GM12872 (cell line): ENCODE measurements around the gene STX8.

Experiments used
- CTCF ChIP-seq: IDR thresholded peaks from 3 replicates; pipeline ENCODE4 v1.5.1; 2011; ENCODE audit warnings: low read depth, mild to moderate bottlenecking, low read length, moderate library complexity; ENCODE audit not compliant: insufficient read depth

Gene STX8

GRCh38 chr17:9242497-9242881 lies 333.1 kb downstream of the STX8 start:
- TF ChIP-seq CTCF = no peak

DNA sequence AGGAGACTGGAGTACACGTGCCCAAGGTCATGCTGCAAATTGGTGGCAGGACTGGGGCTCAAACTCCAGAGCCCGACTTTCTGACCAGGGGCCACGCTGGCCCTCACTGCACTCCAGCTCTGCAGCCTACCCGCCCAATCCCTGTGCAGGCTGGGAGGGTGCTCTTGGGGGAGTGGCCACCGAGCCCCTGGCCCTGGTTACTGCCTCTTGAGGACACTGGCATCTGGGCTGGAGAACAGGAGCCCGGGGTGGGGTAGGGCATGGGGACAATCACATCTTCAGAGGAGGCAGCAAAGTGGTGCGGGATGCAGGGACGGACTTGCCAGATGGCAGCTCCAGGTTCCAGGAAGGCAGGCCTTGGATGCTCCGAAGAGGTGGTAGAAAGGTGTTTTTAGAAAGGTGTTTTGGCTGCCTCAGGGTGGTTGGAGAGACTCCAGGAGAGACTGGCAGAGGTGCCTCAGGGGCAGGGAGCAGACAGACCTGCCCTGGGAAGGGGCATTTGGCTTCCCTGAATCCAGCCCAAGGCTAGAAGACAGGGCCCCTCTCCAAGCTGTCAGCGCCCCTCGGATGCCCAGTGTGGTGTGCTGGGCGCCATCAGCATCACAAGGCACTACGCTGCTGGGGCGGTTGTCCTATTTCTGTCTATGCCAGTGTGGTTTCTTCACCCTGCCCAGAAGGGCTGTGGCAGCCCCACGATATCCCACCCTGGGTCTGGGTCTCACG lies 333.7 kb downstream of the STX8 start:
- no peak for TF ChIP-seq CTCF

- TF ChIP-seq CTCF = no peak
These were observed 334.3 kb downstream of the STX8 start for GRCh38 chr17:9241371-9241712.

GRCh38 chr17:9240659-9241370 lies 334.8 kb downstream of the STX8 start:
- TF ChIP-seq CTCF = no peak

GRCh38 chr17:9239793-9240658 lies 335.6 kb downstream of the STX8 start:
- no peak for TF ChIP-seq CTCF

- no peak for TF ChIP-seq CTCF
These were observed 336.3 kb downstream of the STX8 start for GRCh38 chr17:9239246-9239792.
